Stimulated activated naive B cell treated with anti-CD40 and anti-IgM and Interleukin-4, amounts not matched to agents 10 μg/mL and 1 μg/mL and 100 μg/mL, for 72 hours (primary cell): ENCODE measurements around the gene WDR90.
A peak's percentile ranks its signal among the peaks of the same experiment; 100 is the strongest.
"Not testable (repeated sequence)": the region's sequence is repeated elsewhere in the genome, so short reads cannot be mapped to it uniquely, and the experiment has no call there.

ENCODE experiments used
- ATAC-seq, 2 donors: fragments of 150-1000 bp; cut with Tn5 transposase; replicated peaks; 2 replicates each; pipeline ENCODE4 v1.10.0; 2021; ENCODE audit warnings: moderate library complexity in 1 of 2
- DNase-seq: peaks from one replicate; pipeline ENCODE4 v3.0.0; 2021
- H3K27ac Mint-ChIP-seq: one replicate; pipeline ENCODE4 v1.8.0; 2022; ENCODE audit warnings: mild to moderate bottlenecking, mixed read lengths
- H3K27me3 Mint-ChIP-seq, 2 donors: one replicate each; pipeline ENCODE4 v1.8.0; 2022; ENCODE audit warnings: mixed read lengths in 2 of 2
- H3K36me3 Mint-ChIP-seq, 2 donors: one replicate each; pipeline ENCODE4 v1.8.0; 2022; ENCODE audit warnings: mixed read lengths in 2 of 2, mild to moderate bottlenecking in 1 of 2
- H3K4me1 Mint-ChIP-seq, 2 donors: one replicate each; pipeline ENCODE4 v1.8.0; 2022; ENCODE audit warnings: mixed read lengths in 2 of 2, mild to moderate bottlenecking in 1 of 2
- H3K4me3 Mint-ChIP-seq, 2 donors: one replicate each; pipeline ENCODE4 v1.8.0; 2022; ENCODE audit warnings: mild to moderate bottlenecking in 2 of 2, mixed read lengths in 2 of 2, moderate library complexity in 1 of 2
- H3K9me3 Mint-ChIP-seq, 2 donors: one replicate each; pipeline ENCODE4 v1.8.0; 2022; ENCODE audit warnings: mixed read lengths in 2 of 2, mild to moderate bottlenecking in 1 of 2

Gene WDR90

GRCh38 chr16:709566-710499 is 60.7 kb downstream of the WDR90 start:
- Mint-ChIP-seq H3K27ac (no peak overlapping the region), H3K36me3 (no peaks in the 10 kb centered on the region), H3K4me3 (no peak overlapping the region), H3K4me1 (peaks cover 2 to 18% of the 10 kb centered on the region in 2 donors), H3K27me3 (peaks cover 52 to 71% of the 10 kb centered on the region in 2 donors), H3K9me3 (no peaks in the 10 kb centered on the region)
- no peak for DNase-seq
- no peak for ATAC-seq

- no peak for ATAC-seq
- Mint-ChIP-seq H3K9me3 (no peaks in the 10 kb centered on the region), H3K27ac (no peak overlapping the region), H3K36me3 (no peaks in the 10 kb centered on the region), H3K4me1 (peaks cover 2 to 18% of the 10 kb centered on the region in 2 donors), H3K27me3 (peaks cover 52 to 71% of the 10 kb centered on the region in 2 donors), H3K4me3 (no peak overlapping the region)
- no peak for DNase-seq
Observed at GRCh38 chr16:710500-711075, 61.4 kb downstream of the WDR90 start.

- ATAC-seq (no peak), DNase-seq (no peak)
- no peak overlapping the region for H3K27ac Mint-ChIP-seq
- H3K27me3 Mint-ChIP-seq: peaks cover 52 to 73% of the 10 kb centered on the region in 2 donors
- peaks cover 4 to 20% of the 10 kb centered on the region in 2 donors for H3K4me1 Mint-ChIP-seq
- H3K9me3 Mint-ChIP-seq: no peaks in the 10 kb centered on the region
- H3K4me3 Mint-ChIP-seq: no peak overlapping the region
- no peaks in the 10 kb centered on the region for H3K36me3 Mint-ChIP-seq
Observed at GRCh38 chr16:711084-711483, 61.9 kb downstream of the WDR90 start.

- peaks cover 5 to 19% of the 10 kb centered on the region in 2 donors for H3K4me1 Mint-ChIP-seq
- ATAC-seq: peak; percentile 73 to 74
- peak; percentile 63 for DNase-seq
- no peaks in the 10 kb centered on the region for H3K36me3 Mint-ChIP-seq
- H3K27me3 Mint-ChIP-seq: peaks cover 50 to 73% of the 10 kb centered on the region in 2 donors
- H3K4me3 Mint-ChIP-seq: no peak overlapping the region
- no peaks in the 10 kb centered on the region for H3K9me3 Mint-ChIP-seq
- no peak overlapping the region for H3K27ac Mint-ChIP-seq
Observed at GRCh38 chr16:711548-712320, 62.6 kb downstream of the WDR90 start.

GRCh38 chr16:712740-713250 is 63.6 kb downstream of the WDR90 start:
- H3K27me3 Mint-ChIP-seq: peaks cover 41 to 62% of the 10 kb centered on the region in 2 donors
- H3K9me3 Mint-ChIP-seq, H3K36me3 Mint-ChIP-seq, ATAC-seq, H3K4me3 Mint-ChIP-seq, H3K27ac Mint-ChIP-seq: not testable (repeated sequence)
- peak; percentile 38 for DNase-seq
- H3K4me1 Mint-ChIP-seq: peaks cover 5 to 17% of the 10 kb centered on the region in 2 donors

- Mint-ChIP-seq H3K9me3 (no peaks in the 10 kb centered on the region), H3K4me3 (no peak overlapping the region), H3K27ac (no peak overlapping the region), H3K27me3 (peaks cover 29 to 50% of the 10 kb centered on the region in 2 donors), H3K36me3 (no peaks in the 10 kb centered on the region), H3K4me1 (peaks cover 7 to 19% of the 10 kb centered on the region in 2 donors)
- DNase-seq (no peak), ATAC-seq (no peak)
Observed at GRCh38 chr16:714079-714478, 64.9 kb downstream of the WDR90 start.

GRCh38 chr16:714558-715476 is 65.7 kb downstream of the WDR90 start, which contains the start of gene METRN:
Gene METRN, plus strand, starts transcription at chr16:715118. Its CDS starts 172 bp downstream, at chr16:715290.
- Mint-ChIP-seq H3K27ac (peak within 1 kb of the TSS; percentile 37), H3K9me3 (no peaks in the 10 kb centered on the region)

GRCh38 chr16:715477-716199 is 66.5 kb downstream of the WDR90 start:
- Mint-ChIP-seq H3K9me3 (no peaks in the 10 kb centered on the region), H3K27me3 (peaks cover 15 to 36% of the 10 kb centered on the region in 2 donors), H3K4me1 (peaks cover 15 to 35% of the 10 kb centered on the region in 2 donors), H3K27ac (peak overlapping the region; percentile 37), H3K36me3 (no peaks in the 10 kb centered on the region), H3K4me3 (peak overlapping the region; percentile 59 to 72)
- DNase-seq (no peak), ATAC-seq (peak; percentile 7 to 12)

More at GRCh38 chr16:714558-715476, 65.7 kb downstream of the WDR90 start, which contains the start of gene METRN:
- Mint-ChIP-seq H3K36me3 (no peaks in the 10 kb centered on the region), H3K4me1 (peaks cover 9 to 27% of the 10 kb centered on the region in 2 donors), H3K27me3 (peaks cover 22 to 42% of the 10 kb centered on the region in 2 donors), H3K4me3 (peak within 1 kb of the TSS; percentile 59 to 72)
- DNase-seq (peak; percentile 74), ATAC-seq (peak; percentile 83 to 88)

GRCh38 chr16:716200-716568 is 67.0 kb downstream of the WDR90 start:
- no peak for ATAC-seq

GRCh38 chr16:716768-717325 is 67.7 kb downstream of the WDR90 start:
- DNase-seq (no peak), ATAC-seq (no peak)
- Mint-ChIP-seq H3K4me3 (no peak overlapping the region), H3K27me3 (peaks cover 14 to 24% of the 10 kb centered on the region in 2 donors), H3K27ac (no peak overlapping the region), H3K4me1 (peaks cover 15 to 37% of the 10 kb centered on the region in 2 donors), H3K36me3 (no peaks in the 10 kb centered on the region), H3K9me3 (no peaks in the 10 kb centered on the region)

More at GRCh38 chr16:716200-716568, 67.0 kb downstream of the WDR90 start:
- peaks cover 15 to 35% of the 10 kb centered on the region in 2 donors for H3K4me1 Mint-ChIP-seq
- H3K27me3 Mint-ChIP-seq: peaks cover 14 to 30% of the 10 kb centered on the region in 2 donors
- peak overlapping the region; percentile 59 to 72 for H3K4me3 Mint-ChIP-seq
- no peaks in the 10 kb centered on the region for H3K36me3 Mint-ChIP-seq
- peak overlapping the region; percentile 66 for H3K27ac Mint-ChIP-seq
- no peaks in the 10 kb centered on the region for H3K9me3 Mint-ChIP-seq
- no peak for DNase-seq
